ENCODE data around the gene DDR2.
"Not testable (repeated sequence)": the region's sequence is repeated elsewhere in the genome, so short reads cannot be mapped to it uniquely, and the experiment has no call there.

DDR2 gene

DNA sequence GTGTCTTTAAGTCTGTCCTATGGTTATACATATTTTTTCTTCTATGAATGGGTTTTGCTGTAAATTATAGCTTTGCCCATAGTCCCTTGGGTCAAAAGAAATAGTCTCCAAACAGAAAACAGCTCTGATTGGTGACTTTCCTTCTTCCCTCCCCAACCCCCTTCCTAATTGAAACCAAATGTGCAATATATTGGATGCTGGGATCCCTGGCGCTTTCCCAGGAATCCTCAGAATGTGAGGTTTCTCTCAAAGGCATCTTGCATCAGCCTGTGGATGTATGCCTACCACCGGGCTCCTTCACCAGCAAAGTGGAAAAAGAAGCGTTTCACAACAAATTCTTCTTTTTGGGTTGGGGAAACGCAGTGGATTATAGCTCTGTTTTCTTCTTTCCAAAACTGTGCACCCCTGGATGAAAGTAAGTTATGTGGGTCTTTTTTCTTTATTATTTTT is at the start of gene DDR2:
DDR2 (plus strand) TSS at position 248 of the 450 bp plus-strand sequence. CDS start 86,600 bp downstream, outside the sequence.
- DNase-seq (ENCODE audit: low read depth in 2 of 2), result no peak

- not testable (repeated sequence) for DNase-seq (ENCODE audit: low read depth in 2 of 2)
These were observed 49.4 kb upstream of the DDR2 start for GRCh38 chr1:162582901-162583300.

DNA sequence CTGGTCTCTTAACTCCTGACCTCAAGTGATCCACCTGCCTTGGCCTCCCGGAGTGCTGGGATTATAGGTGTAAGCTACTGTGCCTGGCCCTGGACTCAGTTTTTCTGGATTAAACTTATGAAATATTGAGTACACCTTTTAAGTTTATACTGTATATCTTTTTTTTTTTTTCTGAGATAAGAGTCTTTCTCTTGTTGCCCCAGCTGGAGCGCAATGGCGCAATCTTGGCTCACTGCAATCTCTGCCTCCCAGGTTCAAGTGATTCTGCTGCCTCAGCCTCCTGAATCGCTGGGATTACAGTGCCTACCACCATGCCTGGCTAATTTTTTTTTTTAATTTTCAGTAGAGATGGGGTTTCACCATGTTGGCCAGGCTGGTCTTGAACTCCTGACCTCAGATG is 47.2 kb upstream of the DDR2 start:
- DNase-seq (ENCODE audit: low read depth in 2 of 2), result not testable (repeated sequence)

DNA sequence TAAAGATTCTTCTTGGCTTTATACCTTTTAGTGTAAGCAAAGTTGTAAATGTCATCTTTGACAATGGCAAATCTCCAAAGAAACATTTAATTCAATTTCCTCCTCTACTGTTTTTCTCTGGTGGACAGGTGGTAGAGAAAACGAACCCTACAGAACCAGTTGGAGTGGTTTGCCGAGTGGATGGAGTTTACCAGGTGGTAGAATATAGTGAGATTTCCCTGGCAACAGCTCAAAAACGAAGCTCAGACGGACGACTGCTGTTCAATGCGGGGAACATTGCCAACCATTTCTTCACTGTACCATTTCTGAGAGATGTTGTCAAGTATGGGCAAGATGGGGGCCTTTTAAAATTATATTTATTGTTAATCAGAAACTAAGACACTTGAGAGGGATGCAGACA is 44.9 kb upstream of the DDR2 start:
- no peak for DNase-seq (ENCODE audit: low read depth in 2 of 2)

DNA sequence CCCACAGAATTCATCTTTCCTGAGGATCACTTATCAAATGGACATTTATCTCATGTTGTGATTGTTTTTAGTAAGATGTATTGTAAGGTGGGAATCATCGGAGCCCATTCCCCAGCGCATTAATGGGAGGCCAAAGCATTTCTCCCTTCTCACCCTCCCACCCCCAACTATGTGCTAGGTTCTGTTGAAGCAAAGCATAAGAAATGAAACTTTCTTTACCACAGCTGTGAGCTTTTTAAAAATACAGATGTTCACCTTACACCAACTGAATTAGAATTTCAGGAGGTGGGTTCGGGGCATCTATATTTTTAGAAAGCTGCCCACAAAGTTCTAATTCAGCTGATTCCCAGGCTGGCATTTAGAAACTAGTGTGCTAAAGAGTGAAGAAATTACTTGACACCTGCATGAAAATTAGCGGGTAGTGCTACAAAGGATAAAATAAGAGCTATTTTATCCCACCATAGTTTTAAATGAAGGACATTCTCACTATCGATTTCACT is 44.5 kb upstream of the DDR2 start:
- DNase-seq (ENCODE audit: low read depth in 2 of 2), result no peak

DNA sequence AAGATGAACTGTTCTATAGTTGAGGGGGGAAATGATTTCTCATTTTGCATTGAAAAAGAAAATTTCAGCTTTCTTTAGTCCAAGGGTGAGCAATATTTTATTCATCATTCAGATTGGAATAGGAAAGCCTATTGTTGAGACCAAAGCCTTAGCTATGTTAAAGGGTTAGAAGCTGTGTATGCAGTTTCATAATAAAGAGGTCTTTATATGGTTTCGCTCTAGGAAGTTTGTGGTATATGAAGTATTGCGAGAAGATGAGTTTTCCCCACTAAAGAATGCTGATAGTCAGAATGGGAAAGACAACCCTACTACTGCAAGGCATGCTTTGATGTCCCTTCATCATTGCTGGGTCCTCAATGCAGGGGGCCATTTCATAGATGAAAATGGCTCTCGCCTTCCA is 42.2 kb upstream of the DDR2 start:
- no peak for DNase-seq (ENCODE audit: low read depth in 2 of 2)

- no peak for DNase-seq (ENCODE audit: low read depth in 2 of 2)
These were observed 41.6 kb upstream of the DDR2 start for GRCh38 chr1:162590686-162591085.

DNA sequence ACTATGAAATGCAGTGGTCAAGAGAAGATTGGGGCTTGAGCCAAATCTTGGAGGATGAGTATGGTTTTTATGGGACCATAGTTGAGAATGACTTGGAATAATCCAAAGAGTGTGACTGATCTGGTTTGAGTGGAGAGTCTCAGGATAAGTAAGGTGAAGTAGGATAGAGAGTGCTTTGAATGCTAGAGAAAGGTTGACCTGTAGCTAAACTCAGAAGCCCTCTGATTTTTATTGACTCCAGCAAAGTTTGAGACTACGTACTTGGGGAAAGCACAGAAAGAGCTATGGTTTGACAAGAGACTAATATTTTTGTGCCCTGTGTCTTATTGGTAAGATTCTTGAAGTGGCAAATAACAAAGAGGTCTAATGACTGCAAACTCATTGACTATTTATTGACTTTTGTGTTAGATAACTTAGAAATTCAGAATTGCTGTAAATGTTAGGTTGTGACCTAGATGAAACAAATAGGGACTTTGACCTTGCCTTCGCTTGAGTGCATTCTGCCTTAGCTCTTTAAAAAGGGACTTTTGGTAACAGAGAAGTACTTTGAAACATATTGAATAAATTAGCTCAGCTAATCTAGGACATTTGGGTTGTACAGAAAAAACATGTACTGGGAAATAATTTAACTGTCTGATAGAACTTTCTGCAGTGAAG is 35.6 kb upstream of the DDR2 start:
- no peak for DNase-seq (ENCODE audit: low read depth in 2 of 2)

DNA sequence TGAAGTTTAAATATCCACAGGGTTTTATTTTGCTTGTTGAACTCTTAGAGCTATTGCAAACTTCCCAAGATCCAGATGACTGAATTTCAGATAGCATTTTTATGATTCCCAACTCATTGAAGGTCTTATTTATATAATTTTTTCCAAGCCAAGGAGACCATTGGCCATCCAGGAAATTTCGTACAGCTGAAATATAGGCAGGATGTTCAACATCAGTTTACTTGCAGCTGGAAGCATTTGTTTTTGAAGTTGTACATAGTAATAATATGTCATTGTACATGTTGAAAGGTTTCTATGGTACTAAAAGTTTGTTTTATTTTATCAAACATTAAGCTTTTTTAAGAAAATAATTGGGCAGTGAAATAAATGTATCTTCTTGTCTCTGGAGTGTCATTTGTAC is 32.8 kb upstream of the DDR2 start:
- no peak for DNase-seq (ENCODE audit: low read depth in 2 of 2)

DNA sequence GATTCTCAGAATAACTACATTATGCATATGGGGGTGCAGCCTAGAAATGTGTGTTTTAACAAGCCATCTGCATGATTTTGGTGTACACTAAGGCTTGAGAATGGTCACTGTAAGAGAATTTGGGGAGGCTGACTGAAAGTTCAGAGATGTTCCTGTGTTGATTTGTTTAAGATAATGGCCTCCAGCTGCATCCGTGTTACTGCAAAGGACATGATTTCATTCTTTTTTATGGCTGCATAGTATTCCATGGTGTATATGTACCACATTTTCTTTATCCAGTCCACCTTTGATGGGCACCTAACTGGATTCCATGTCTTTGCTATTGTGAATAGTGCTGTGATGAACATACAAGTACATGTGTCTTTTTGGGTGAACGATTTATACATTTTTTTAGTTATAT is 29.1 kb upstream of the DDR2 start:
- not testable (repeated sequence) for DNase-seq (ENCODE audit: low read depth in 2 of 2)

GRCh38 chr1:162605225-162605927 is 26.9 kb upstream of the DDR2 start:
- DNase-seq (ENCODE audit: low read depth in 2 of 2), result no peak

DNA sequence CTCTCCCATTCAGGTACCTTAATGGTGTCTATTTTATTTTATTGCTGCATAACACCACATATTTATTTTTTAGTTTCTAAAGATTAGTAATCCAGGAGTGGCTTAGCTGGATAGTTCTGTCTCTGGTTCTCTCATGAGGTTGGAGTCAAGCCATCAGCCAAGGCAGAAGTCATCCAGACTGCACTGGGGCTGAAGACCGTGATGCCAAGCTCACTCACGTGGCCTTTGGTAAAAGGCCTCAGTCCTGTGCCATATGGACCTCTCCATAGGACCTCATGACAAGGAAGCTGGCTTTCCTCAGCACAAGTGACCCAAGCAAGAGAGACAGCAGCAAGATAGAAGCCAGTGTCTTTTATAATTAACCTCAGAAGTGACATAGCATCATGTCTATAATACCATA is 23.0 kb upstream of the DDR2 start:
- no peak for DNase-seq (ENCODE audit: low read depth in 2 of 2)

DNA sequence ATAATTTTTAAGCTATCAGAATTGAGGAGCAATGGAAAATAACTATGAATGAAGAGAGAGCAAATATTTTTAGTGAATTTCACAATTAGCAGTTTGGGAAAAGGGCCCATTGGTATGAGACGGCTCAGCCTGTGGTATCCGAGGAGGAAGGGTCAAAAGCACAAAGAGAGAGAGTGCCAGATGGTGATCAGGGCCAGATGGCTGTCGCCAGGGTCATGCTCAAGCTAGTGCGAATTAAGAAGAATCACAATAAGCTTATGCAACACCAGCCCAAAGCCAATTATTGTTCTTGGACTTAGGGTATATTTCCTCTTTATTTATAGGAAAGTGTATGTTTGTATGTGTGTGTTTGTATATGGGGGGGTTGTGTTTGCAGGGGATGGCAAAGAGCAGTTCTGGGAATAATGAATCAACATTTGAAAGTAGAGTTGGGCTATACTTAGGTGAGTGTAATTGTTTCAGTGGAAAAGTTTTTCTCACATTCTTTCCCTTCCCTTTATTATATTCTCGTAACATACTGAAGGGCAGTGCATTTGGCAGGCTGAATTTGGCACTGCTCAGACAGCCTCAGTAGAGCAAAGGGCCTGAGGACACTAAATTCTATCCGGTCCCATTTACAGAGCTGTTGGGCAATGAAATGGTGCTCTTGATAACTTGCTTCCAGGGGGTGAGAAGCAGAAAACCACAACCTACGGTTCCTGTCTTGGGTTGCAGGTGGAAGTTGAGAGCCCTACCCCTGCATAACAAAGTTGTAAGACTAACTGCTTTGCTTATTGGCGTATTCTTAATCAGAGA is 19.5 kb upstream of the DDR2 start:
- no peak for DNase-seq (ENCODE audit: low read depth in 2 of 2)

DNA sequence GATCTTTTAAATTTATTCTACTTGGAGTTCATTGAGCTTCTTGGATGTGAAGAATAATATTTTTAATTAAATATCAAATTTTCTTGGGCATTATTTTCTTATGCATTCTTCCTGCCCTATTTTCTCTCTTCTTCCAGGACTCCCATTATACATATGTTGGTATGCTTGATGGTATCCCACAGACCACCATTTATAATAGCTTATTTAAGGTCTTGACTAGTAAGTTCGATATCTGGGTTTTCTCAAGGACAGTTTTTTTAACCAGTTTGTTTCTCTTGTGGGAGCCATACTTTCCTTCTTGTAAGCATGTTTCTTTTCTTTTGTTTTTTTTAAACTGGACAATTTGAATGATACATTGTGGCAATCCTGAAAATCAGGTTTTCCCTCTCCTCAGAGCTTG is 15.4 kb upstream of the DDR2 start:
- no peak for DNase-seq (ENCODE audit: low read depth in 2 of 2)

- no peak for DNase-seq (ENCODE audit: low read depth in 2 of 2)
These were observed 14.8 kb upstream of the DDR2 start for GRCh38 chr1:162617513-162617912.

- DNase-seq (ENCODE audit: low read depth in 2 of 2), result no peak
These were observed 13.2 kb upstream of the DDR2 start for GRCh38 chr1:162619076-162619475.

GRCh38 chr1:162621256-162621655 is 11.0 kb upstream of the DDR2 start:
- no peak for DNase-seq (ENCODE audit: low read depth in 2 of 2)

GRCh38 chr1:162625679-162626078 is 6.6 kb upstream of the DDR2 start:
- DNase-seq (ENCODE audit: low read depth in 2 of 2), result no peak

GRCh38 chr1:162626094-162626493 is 6.2 kb upstream of the DDR2 start:
- no peak for DNase-seq (ENCODE audit: low read depth in 2 of 2)

DNA sequence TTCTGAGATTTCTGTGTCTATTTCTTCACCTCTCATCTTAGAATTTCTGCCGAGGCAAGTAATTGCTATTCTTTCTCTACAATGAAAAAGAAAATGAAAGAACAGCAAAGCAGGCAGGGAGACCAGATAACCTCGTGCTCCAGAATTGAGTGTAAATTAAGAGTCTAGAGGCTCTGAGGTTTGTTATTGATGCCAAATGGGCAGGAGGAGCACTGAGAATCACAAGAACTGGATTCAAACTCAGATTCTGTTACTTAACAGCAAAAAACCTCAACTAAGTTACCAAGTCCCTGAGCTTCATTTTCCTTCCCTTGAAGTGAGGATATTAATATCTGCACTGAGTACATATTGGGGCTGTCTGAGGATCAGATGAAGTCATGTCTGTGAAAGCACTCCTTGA is 5.5 kb upstream of the DDR2 start:
- DNase-seq (ENCODE audit: low read depth in 2 of 2), result no peak

DNA sequence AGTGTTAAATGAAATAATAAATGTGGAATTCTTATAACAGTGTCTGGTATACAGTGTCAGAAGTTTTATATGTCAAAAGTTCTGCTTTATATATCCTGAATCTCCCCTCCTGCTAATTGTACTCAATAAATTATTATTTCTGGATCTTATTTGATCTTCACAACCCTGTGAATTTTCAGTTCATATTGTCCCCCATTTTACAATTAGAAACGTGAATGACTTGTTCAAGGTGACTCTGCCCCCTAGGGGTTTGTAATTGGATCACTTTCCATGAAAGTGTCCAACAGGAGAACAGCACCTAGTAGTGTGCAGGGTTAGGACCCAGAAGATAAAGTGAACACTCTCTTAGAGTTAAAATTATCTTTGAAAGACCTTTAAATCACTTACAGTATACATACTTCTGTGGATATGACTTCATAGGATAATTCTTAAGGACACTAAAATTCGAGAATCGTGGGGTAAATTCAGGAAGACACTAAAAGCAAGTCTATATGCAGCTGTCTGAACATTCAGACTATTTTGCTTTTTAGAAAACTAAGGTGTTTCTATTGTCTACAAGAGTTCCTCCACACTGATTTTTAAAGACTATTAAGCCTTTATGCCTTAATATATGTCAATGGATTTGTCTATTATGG is 4.5 kb upstream of the DDR2 start:
- DNase-seq (ENCODE audit: low read depth in 2 of 2), result no peak

DNA sequence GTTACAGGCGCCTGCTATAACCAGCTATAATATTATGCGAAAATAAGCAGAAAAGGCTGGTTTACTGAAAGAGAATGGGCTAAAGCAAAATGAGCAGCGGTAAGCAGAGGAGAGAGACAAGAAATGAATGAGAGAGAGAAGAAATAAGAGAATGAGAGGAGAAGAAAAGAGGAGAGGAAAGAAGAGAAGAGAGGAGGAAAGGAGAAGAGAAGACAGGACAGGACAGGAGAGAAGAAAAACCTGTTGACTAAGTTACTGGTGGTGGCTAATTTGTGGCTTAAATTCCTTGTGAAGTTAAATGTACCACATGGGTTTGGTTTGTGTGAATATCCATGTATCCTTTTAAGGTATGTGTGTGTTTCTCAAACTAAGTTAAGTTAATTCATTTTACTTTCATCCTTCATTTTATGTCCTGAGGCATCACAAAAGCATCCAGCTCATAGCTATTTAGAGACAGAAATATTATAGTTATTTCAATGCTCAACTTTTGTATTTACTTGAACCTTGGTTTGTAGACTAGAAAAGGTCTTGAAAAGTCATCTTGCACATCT is 3.1 kb upstream of the DDR2 start:
- no peak for DNase-seq (ENCODE audit: low read depth in 2 of 2)
